K562 (cell line): ENCODE measurements around the gene NSUN3. TPM values are rescaled to one million over a fixed set of nuclear protein-coding genes. Genes with fewer than 3 reads are reported as not detected.
A peak's percentile ranks its signal among the peaks of the same experiment; 100 is the strongest.

Experiments used
- ATAC-seq: fragments of 200-7000 bp; cut with Tn5 transposase; 3 replicates; pipeline ENCODE4 v1.9.1; 2020; ENCODE audit warnings: moderate library complexity
- BruUV-seq: library from RNA; stranded (reverse); fragments of 400-500 nt; replicated peaks from 2 replicates; lab custom pipeline; 2021; lab: Mats Ljungman, UMichigan
- CTCF ChIA-PET: fragments of 300-600 bp; formaldehyde crosslinking; extraction: SDS; loops from one replicate; lab custom pipeline; 2021; ENCODE audit warnings: low intra/inter-chr PET ratio; lab: Yijun Ruan, JAX
- POLR2A ChIA-PET: fragments of 300-600, 350-650 bp; sonication (Branson Sonifier 250); formaldehyde crosslinking; extraction: SDS; loops from one replicate; lab custom pipeline; 2021; ENCODE audit warnings: antibody characterized with exemption, inconsistent platforms; lab: Yijun Ruan, JAX
- DNase-seq, 4 experiments: peaks; one replicate each; pipeline versions ENCODE4 v3.0.0 to v3.0.0-alpha.2; 2011 to 2018; ENCODE audit warnings: low spot score in 3 of 4, mixed read lengths in 3 of 4; ENCODE audit errors: extremely low read depth in 1 of 4
- FAIRE-seq: peaks from 2 replicates; lab custom pipeline; 2011; peaks lifted over from hg19 to GRCh38; lab: Jason Lieb, UNC
- H2AFZ ChIP-seq: 2 replicates; pipeline ENCODE4 v1.6.0; 2011; ENCODE audit warnings: low read depth, low read length, control low read depth, inconsistent platforms
- H3K27ac ChIP-seq: fragments of 200-600 bp; 3 replicates; pipeline ENCODE4 v1.8.0; 2011; ENCODE audit warnings: low read depth, mild to moderate bottlenecking, control low read depth, inconsistent platforms, low read length, moderate library complexity, mixed read lengths; ENCODE audit errors: extremely low read depth
- H3K27me3 ChIP-seq, 2 experiments: fragments of 300-600 bp in 1 of 2; 2 replicates in 1 of 2; 3 replicates in 1 of 2; pipeline versions ENCODE4 v1.6.0 to v1.8.0; 2011; ENCODE audit warnings: inconsistent platforms in 2 of 2, low read length in 2 of 2, mild to moderate bottlenecking in 1 of 2, mixed read lengths in 1 of 2, moderate library complexity in 1 of 2; ENCODE audit not compliant: control insufficient read depth in 2 of 2, insufficient read depth in 2 of 2
- H3K36me3 ChIP-seq: fragments of 300-600 bp; 3 replicates; pipeline ENCODE4 v1.8.0; 2011; ENCODE audit warnings: mild to moderate bottlenecking, low read length, inconsistent platforms; ENCODE audit not compliant: control insufficient read depth, insufficient read depth
- H3K4me1 ChIP-seq, 2 experiments: fragments of 200-600 bp in 1 of 2; replicated peaks in 1 of 2; 2 replicates in 1 of 2; 3 replicates in 1 of 2; pipeline versions ENCODE4 v1.5.1 to v1.8.0; 2011; ENCODE audit warnings: inconsistent platforms in 2 of 2, low read length in 2 of 2, mild to moderate bottlenecking in 1 of 2, mixed read lengths in 1 of 2, moderate library complexity in 1 of 2; ENCODE audit not compliant: control insufficient read depth in 2 of 2, insufficient read depth in 2 of 2
- H3K4me2 ChIP-seq: 2 replicates; pipeline ENCODE4 v1.6.1; 2011; ENCODE audit warnings: low read length, control low read depth, inconsistent platforms, mixed read lengths; ENCODE audit not compliant: insufficient read depth
- H3K4me3 ChIP-seq: fragments of 200-600 bp; sonication (generic), shearing (Covaris generic); 2 replicates; pipeline ENCODE4 v1.5.1; 2016; ENCODE audit warnings: control low read depth, inconsistent platforms
- H3K79me2 ChIP-seq: fragments of 200-600 bp; 3 replicates; pipeline ENCODE4 v1.8.0; 2011; ENCODE audit warnings: low read length, inconsistent platforms; ENCODE audit not compliant: control insufficient read depth, insufficient read depth
- H3K9ac ChIP-seq, 2 experiments: 2 replicates each; pipeline versions ENCODE4 v1.6.0 to v1.6.1; 2011; ENCODE audit warnings: low read depth in 2 of 2, low read length in 2 of 2, control low read depth in 1 of 2, inconsistent platforms in 1 of 2, mild to moderate bottlenecking in 1 of 2, mixed read lengths in 1 of 2; ENCODE audit not compliant: insufficient read depth in 1 of 2
- H3K9me1 ChIP-seq: one replicate; pipeline ENCODE4 v1.6.0; 2011; ENCODE audit warnings: inconsistent platforms, mild to moderate bottlenecking, low read length, moderate library complexity; ENCODE audit not compliant: control insufficient read depth, insufficient read depth
- H3K9me3 ChIP-seq: replicated peaks from 2 replicates; pipeline ENCODE4 v1.5.1; 2011; ENCODE audit warnings: low read depth, low read length, inconsistent platforms; ENCODE audit not compliant: control insufficient read depth, insufficient read depth
- H4K20me1 ChIP-seq: replicated peaks from 2 replicates; pipeline ENCODE4 v1.6.1; 2011; ENCODE audit warnings: low read length, inconsistent platforms, mixed read lengths; ENCODE audit not compliant: control insufficient read depth, insufficient read depth
- CHD7 ChIP-seq: fragments of 200-600 bp; sonication (generic); IDR thresholded peaks from one replicate; pipeline ENCODE4 v1.6.1; 2012; ENCODE audit warnings: mild to moderate bottlenecking, low read depth, low read length, inconsistent platforms
- POLR2G ChIP-seq: fragments of 200-400 bp; formaldehyde crosslinking; IDR thresholded peaks from 2 replicates; pipeline ENCODE4 v1.6.1; 2017; ENCODE audit warnings: low read depth, mild to moderate bottlenecking, antibody characterized with exemption, low read length, moderate library complexity
- XRCC4 ChIP-seq: IDR thresholded peaks from one replicate; pipeline ENCODE4 v1.6.1; 2011; ENCODE audit not compliant: insufficient read depth, insufficient read length; ENCODE audit errors: extremely low read depth
- ZNF395 ChIP-seq: fragments of 200-800 bp; sonication (Bioruptor generic); IDR thresholded peaks from 2 replicates; pipeline ENCODE4 v1.6.1; 2017; ENCODE audit warnings: missing genetic modification characterization, missing compliant biosample characterization
- ZNF644 ChIP-seq: fragments of 200-800 bp; sonication (Bioruptor generic); IDR thresholded peaks from 2 replicates; pipeline ENCODE4 v1.6.1; 2016; ENCODE audit warnings: low read depth, missing genetic modification characterization, missing compliant biosample characterization
- WGBS: fragments of 100-300 bp; shearing (Covaris generic); methylation state at CpG from one replicate; pipeline ENCODE4 v1.1.6; 2016; ENCODE audit warnings: low coverage, mixed read lengths; ENCODE audit not compliant: insufficient coverage; ENCODE audit errors: missing lambda C conversion rate; 5-methylcytosine and 5-hydroxymethylcytosine counted together
- in situ Hi-C: fragments of 300-500 bp; cut with MboI; formaldehyde crosslinking; loops from 4 replicates; pipeline ENCODE4 v1.15.0; 2018; ENCODE audit warnings: inconsistent platforms, mixed read lengths
- intact Hi-C: fragments of 100-400 bp; cut with micrococcal nuclease; formaldehyde crosslinking; loops from 2 replicates; pipeline ENCODE4 v1.14.2; 2022
- polyA plus RNA-seq, 8 experiments: library from polyadenylated mRNA; depleted of rRNA in 4 of 8; stranded (reverse) in 5 of 8; unstranded in 3 of 8; fragments of >200 nt; fragmentation: Nextera tagmentation in 2 of 8; fragmentation: Illumina TruSeq in 1 of 8; extraction: Ambion mirVana in 2 of 8; extraction: Trizol in 1 of 8; gene quantifications; 2 replicates each; pipeline versions ENCODE4 v1.2.1 to v1.2.3, GENCODE V29; 2011 to 2014; ENCODE audit warnings: inconsistent platforms in 1 of 8, missing spikeins in 1 of 8
- total RNA-seq, 7 experiments: library from RNA; depleted of rRNA in 6 of 7; stranded (reverse); fragments of >200 nt in 6 of 7; fragmentation: Illumina TruSeq in 2 of 7; extraction: Trizol in 2 of 7; gene quantifications; 2 replicates each; pipeline versions ENCODE4 v1.2.1 to v1.2.3, GENCODE V29; 2011 to 2021; ENCODE audit warnings: low replicate concordance in 1 of 7

Gene NSUN3
- total and polyA plus RNA-seq, 9 of the 15 experiments (the other 6 are each of a cell fraction or from before 2014, with no cell fraction given), result 4.4 to 12.3 (median 7.6) TPM

- peak in 1 of 4 experiments; percentile 9 for DNase-seq
- Histone ChIP-seq H3K27me3 (no peaks in the 10 kb centered on the region; a peak in 1 of 5 replicates), H3K4me3 (no peak overlapping the region), H2AFZ (no peak overlapping the region), H3K9me3 (no peaks in the 10 kb centered on the region), H4K20me1 (no peaks in the 10 kb centered on the region), H3K27ac (no peak overlapping the region), H3K36me3 (no peaks in the 10 kb centered on the region), H3K4me1 (no peaks in the 10 kb centered on the region), H3K4me2 (no peak overlapping the region), H3K79me2 (no peaks in the 10 kb centered on the region), H3K9ac (no peak overlapping the region), H3K9me1 (no peaks in the 10 kb centered on the region)
- ATAC-seq, result no peak
- ChIA-PET CTCF (no interaction called here), POLR2A (interaction anchor here (0.6 kb wide), 1 partner anchor 260 kb away, joined by 3 read pairs; no protein-coding TSS in a partner anchor)
- BruUV-seq, result no TSS peak
- intact Hi-C loops, result no loop called here
- WGBS, result 3% methylated on average over 6 of the region's 6 CpGs
- no peak for FAIRE-seq
- in situ Hi-C loops, result no loop called here
- TF ChIP-seq POLR2G (no peak), ZNF644 (tag) (no peak), ZNF395 (CRISPR knock-in tag) (no peak), XRCC4 (no peak), CHD7 (no peak)
Observed at GRCh38 chr3:94176988-94177745, 114.3 kb downstream of the NSUN3 start.
